Spinal cord (tissue), 10 donors: ENCODE data around the gene SPATA24. TPM values are rescaled to one million over a fixed set of nuclear protein-coding genes. Genes with fewer than 3 reads are reported as not detected.
A peak's percentile ranks its signal among the peaks of the same experiment; 100 is the strongest.
"Not testable (repeated sequence)": the region's sequence is repeated elsewhere in the genome, so short reads cannot be mapped to it uniquely, and the experiment has no call there.

Experiments
- DNase-seq, 6 donors: peaks; one replicate each; pipeline versions ENCODE4 v3.0.0 to v3.0.0-alpha.2; 2013 to 2015; ENCODE audit warnings: low spot score in 6 of 6, low read depth in 4 of 6
- H3K27ac ChIP-seq: one replicate; pipeline ENCODE4 v1.5.1; 2013; ENCODE audit warnings: low read depth, low read length, control low read depth
- H3K27me3 ChIP-seq: one replicate; pipeline ENCODE4 v1.6.1; 2013; ENCODE audit warnings: low read length; ENCODE audit not compliant: control insufficient read depth, insufficient read depth
- H3K36me3 ChIP-seq: one replicate; pipeline ENCODE4 v1.6.1; 2013; ENCODE audit warnings: low read length; ENCODE audit not compliant: control insufficient read depth, insufficient read depth
- H3K4me1 ChIP-seq: one replicate; pipeline ENCODE4 v1.6.1; 2013; ENCODE audit warnings: low read length; ENCODE audit not compliant: control insufficient read depth, insufficient read depth
- H3K4me3 ChIP-seq: one replicate; pipeline ENCODE4 v1.5.1; 2013; ENCODE audit warnings: low read depth, low read length, control low read depth
- H3K9me3 ChIP-seq: one replicate; pipeline ENCODE4 v1.6.1; 2013; ENCODE audit warnings: low read length; ENCODE audit not compliant: control insufficient read depth, insufficient read depth
- WGBS: methylation state at CpG from one replicate; pipeline ENCODE4 v1.1.5; 2013; ENCODE audit warnings: missing lambda C conversion rate; ENCODE audit not compliant: insufficient coverage; 5-methylcytosine and 5-hydroxymethylcytosine counted together
- polyA plus RNA-seq, 2 donors: library from polyadenylated mRNA; unstranded; fragments of 120-200 nt; gene quantifications; one replicate each; pipeline ENCODE4 v1.2.1, GENCODE V29; 2013; ENCODE audit not compliant: insufficient read length in 2 of 2
- small RNA-seq: library from RNA; depleted of rRNA; stranded (forward); fragments of <200 nt; gene quantifications from one replicate; pipeline ENCODE3, GENCODE V24; 2014; ENCODE audit warnings: low replicate concordance
- total RNA-seq, 2 donors: library from RNA; depleted of rRNA in 1 of 2; stranded (reverse); fragments of 120-200 nt in 1 of 2; fragments of >200 nt in 1 of 2; gene quantifications; one replicate each; pipeline versions ENCODE4 v1.2.3 to v1.2.4, GENCODE V29; 2013 to 2014
- donor health status: healthy.

SPATA24 gene
- total and polyA plus RNA-seq, 4 donors, result 4.8 to 12.3 (median 9.6) TPM

- no peak overlapping the region for H3K27ac ChIP-seq
- DNase-seq, result no peak
- no CpG with 5 or more reads among the region's 6 CpGs for WGBS
- peaks cover 33% of the 10 kb centered on the region for H3K36me3 ChIP-seq
- no peaks in the 10 kb centered on the region for H3K27me3 ChIP-seq
- no peaks in the 10 kb centered on the region for H3K4me1 ChIP-seq
- no peaks in the 10 kb centered on the region for H3K9me3 ChIP-seq
- H3K4me3 ChIP-seq, result no peak overlapping the region
These were observed 42.0 kb downstream of the SPATA24 start for GRCh38 chr5:139361835-139362429.

- peaks cover 22% of the 10 kb centered on the region for H3K36me3 ChIP-seq
- no peak overlapping the region for H3K4me3 ChIP-seq
- H3K4me1 ChIP-seq, result no peaks in the 10 kb centered on the region
- WGBS, result 100% methylated on average over 3 of the region's 4 CpGs
- DNase-seq, result no peak
- no peaks in the 10 kb centered on the region for H3K27me3 ChIP-seq
- H3K27ac ChIP-seq, result no peak overlapping the region
- H3K9me3 ChIP-seq, result no peaks in the 10 kb centered on the region
These were observed 43.5 kb downstream of the SPATA24 start for GRCh38 chr5:139360384-139360783.

GRCh38 chr5:139358064-139358463, 45.8 kb downstream of the SPATA24 start:
- peaks cover 15% of the 10 kb centered on the region for H3K36me3 ChIP-seq
- no peak overlapping the region for H3K4me3 ChIP-seq
- H3K27me3 ChIP-seq, result no peaks in the 10 kb centered on the region
- H3K4me1 ChIP-seq, result no peaks in the 10 kb centered on the region
- no peak overlapping the region for H3K27ac ChIP-seq
- no peaks in the 10 kb centered on the region for H3K9me3 ChIP-seq
- no peak for DNase-seq

GRCh38 chr5:139355900-139356299, 48.0 kb downstream of the SPATA24 start:
- peaks cover 15% of the 10 kb centered on the region for H3K36me3 ChIP-seq
- not testable (repeated sequence) for H3K4me1 ChIP-seq, H3K9me3 ChIP-seq, H3K27ac ChIP-seq, H3K4me3 ChIP-seq, H3K27me3 ChIP-seq, DNase-seq
- 94% methylated on average over 7 of the region's 8 CpGs for WGBS

GRCh38 chr5:139354186-139354585, 49.7 kb downstream of the SPATA24 start:
- no peak for DNase-seq
- Histone ChIP-seq H3K4me1 (no peaks in the 10 kb centered on the region), H3K36me3 (peaks cover 10% of the 10 kb centered on the region), H3K4me3 (no peak overlapping the region), H3K9me3 (no peaks in the 10 kb centered on the region), H3K27me3 (no peaks in the 10 kb centered on the region), H3K27ac (no peak overlapping the region)
- no CpG with 5 or more reads among the region's 3 CpGs for WGBS

- DNase-seq, H3K4me1 ChIP-seq: not testable (repeated sequence)
- WGBS, result 93% methylated on average over 4 of the region's 9 CpGs
These were observed 56.0 kb downstream of the SPATA24 start for GRCh38 chr5:139347863-139348262.

More at GRCh38 chr5:139347863-139348262, 56.0 kb downstream of the SPATA24 start:
- H3K4me3 ChIP-seq, H3K9me3 ChIP-seq, H3K27ac ChIP-seq, H3K27me3 ChIP-seq: not testable (repeated sequence)
- peaks cover 13% of the 10 kb centered on the region for H3K36me3 ChIP-seq

Small RNA genes lying within 50 kb of the gene (small RNA-seq; reads per million reads assigned to genes)
- 5.6 reads per million, percentile 95 among the genes with 10 or more reads in this experiment for gene RNU5B-4P

Other genes starting within 250 kb of the SPATA24 start
- 10 to 100 TPM; 23.0 to 53.7 TPM for gene SIL1, start 205.7 kb downstream of the SPATA24 start, total RNA-seq
- 10 to 100 TPM; 18.8 to 38.4 TPM for gene SIL1, start 205.7 kb downstream of the SPATA24 start, polyA plus RNA-seq
- gene MATR3, start 110.3 kb downstream of the SPATA24 start, total RNA-seq, result 100 to 1,000 TPM; 433 to 543 TPM
- 100 to 1,000 TPM; 580 to 752 TPM for gene MATR3, start 110.3 kb downstream of the SPATA24 start, polyA plus RNA-seq
- 100 to 1,000 TPM in 1 of 2 donors, 10 to 100 TPM in 1; 90.4 to 138 TPM for gene PAIP2, start 62.2 kb downstream of the SPATA24 start, total RNA-seq
- 100 to 1,000 TPM; 154 to 173 TPM for gene PAIP2, start 62.2 kb downstream of the SPATA24 start, polyA plus RNA-seq
- gene SLC23A1, start 20.8 kb downstream of the SPATA24 start, total RNA-seq, result under 1 TPM in 1 of 2 donors, not detected in 1; 0.40 TPM
- under 1 TPM; 0.78 to 0.99 TPM for gene SLC23A1, start 20.8 kb downstream of the SPATA24 start, polyA plus RNA-seq
- gene MZB1, start 14.2 kb downstream of the SPATA24 start, total RNA-seq, result under 1 TPM; 0.17 to 0.59 TPM
- gene MZB1, start 14.2 kb downstream of the SPATA24 start, polyA plus RNA-seq, result under 1 TPM; 0.32 to 0.60 TPM
- gene PROB1, start 9.0 kb downstream of the SPATA24 start, total RNA-seq, result 1 to 10 TPM; 1.4 to 2.0 TPM
- gene PROB1, start 9.0 kb downstream of the SPATA24 start, polyA plus RNA-seq, result 1 to 10 TPM; 5.1 to 7.1 TPM
- 10 to 100 TPM; 26.6 to 36.6 TPM for gene DNAJC18, start 35.4 kb upstream of the SPATA24 start, total RNA-seq
- 10 to 100 TPM; 43.3 to 49.9 TPM for gene DNAJC18, start 35.4 kb upstream of the SPATA24 start, polyA plus RNA-seq
- gene ECSCR, start 58.7 kb upstream of the SPATA24 start, total RNA-seq, result 10 to 100 TPM; 10.3 to 63.2 TPM
- gene ECSCR, start 58.7 kb upstream of the SPATA24 start, polyA plus RNA-seq, result 10 to 100 TPM; 20.2 to 25.4 TPM
- not detected for gene SMIM33, start 66.9 kb upstream of the SPATA24 start, total RNA-seq
- gene SMIM33, start 66.9 kb upstream of the SPATA24 start, polyA plus RNA-seq, result not detected
- gene STING1, start 78.7 kb upstream of the SPATA24 start, total RNA-seq, result 10 to 100 TPM; 16.3 to 31.7 TPM
- gene STING1, start 78.7 kb upstream of the SPATA24 start, polyA plus RNA-seq, result 10 to 100 TPM; 16.0 to 26.6 TPM
- gene UBE2D2, start 157.2 kb upstream of the SPATA24 start, total RNA-seq, result 100 to 1,000 TPM; 108 TPM
- gene UBE2D2, start 157.2 kb upstream of the SPATA24 start, polyA plus RNA-seq, result 100 to 1,000 TPM; 171 to 185 TPM
- gene CXXC5, start 244.3 kb upstream of the SPATA24 start, total RNA-seq, result 10 to 100 TPM; 71.5 to 82.6 TPM
- 100 to 1,000 TPM; 134 to 137 TPM for gene CXXC5, start 244.3 kb upstream of the SPATA24 start, polyA plus RNA-seq